ENCODE data around the gene TTLL11.

DNA sequence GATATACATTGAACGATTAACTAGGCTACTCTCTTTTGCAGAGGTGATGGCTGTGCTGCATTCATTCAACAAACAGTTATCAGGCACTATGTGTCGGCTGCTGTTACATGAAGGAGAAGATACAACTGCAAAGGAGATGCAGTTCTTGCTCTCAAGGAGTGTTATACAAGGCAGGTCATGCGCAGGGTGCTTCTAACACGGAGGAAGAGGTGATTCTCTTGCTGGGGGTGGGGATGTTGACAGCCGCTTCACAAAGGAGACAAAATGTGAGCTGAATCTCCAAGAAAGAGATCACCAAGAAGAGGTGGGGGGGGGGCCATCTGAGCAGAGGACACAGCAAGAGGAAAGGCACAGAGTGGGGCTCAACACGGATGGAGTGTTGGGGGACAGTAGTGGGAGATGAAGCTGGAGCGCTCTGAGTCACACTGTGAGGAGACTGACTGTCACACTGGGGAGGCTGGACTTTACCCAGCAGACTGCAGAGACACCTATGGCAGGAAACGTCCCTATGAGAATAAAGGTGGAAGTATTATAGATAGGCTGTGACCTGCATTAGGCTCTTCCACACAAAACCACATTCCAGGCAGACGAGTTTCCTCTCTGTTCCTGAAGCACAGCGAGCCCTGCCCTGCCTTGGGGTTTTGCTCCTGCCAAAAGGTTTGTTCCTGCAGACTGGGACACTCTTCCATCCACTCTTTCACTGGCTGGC is 45.6 kb upstream of the TTLL11 start:
- TF ChIP-seq, protein P1, sequence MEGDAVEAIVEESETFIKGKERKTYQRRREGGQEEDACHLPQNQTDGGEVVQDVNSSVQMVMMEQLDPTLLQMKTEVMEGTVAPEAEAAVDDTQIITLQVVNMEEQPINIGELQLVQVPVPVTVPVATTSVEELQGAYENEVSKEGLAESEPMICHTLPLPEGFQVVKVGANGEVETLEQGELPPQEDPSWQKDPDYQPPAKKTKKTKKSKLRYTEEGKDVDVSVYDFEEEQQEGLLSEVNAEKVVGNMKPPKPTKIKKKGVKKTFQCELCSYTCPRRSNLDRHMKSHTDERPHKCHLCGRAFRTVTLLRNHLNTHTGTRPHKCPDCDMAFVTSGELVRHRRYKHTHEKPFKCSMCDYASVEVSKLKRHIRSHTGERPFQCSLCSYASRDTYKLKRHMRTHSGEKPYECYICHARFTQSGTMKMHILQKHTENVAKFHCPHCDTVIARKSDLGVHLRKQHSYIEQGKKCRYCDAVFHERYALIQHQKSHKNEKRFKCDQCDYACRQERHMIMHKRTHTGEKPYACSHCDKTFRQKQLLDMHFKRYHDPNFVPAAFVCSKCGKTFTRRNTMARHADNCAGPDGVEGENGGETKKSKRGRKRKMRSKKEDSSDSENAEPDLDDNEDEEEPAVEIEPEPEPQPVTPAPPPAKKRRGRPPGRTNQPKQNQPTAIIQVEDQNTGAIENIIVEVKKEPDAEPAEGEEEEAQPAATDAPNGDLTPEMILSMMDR (optimal IDR thresholded peaks at IDR 0.05 in 1 of 3, IDR thresholded peaks at IDR 0.05 in 1 of 3, conservative IDR thresholded peaks at IDR 0.05 in 1 of 3; ENCODE audit: extremely low read depth in 1 of 3, insufficient read depth in 2 of 3, low read length in 3 of 3): no peak
- TF ChIP-seq EZH2 (IDR thresholded peaks at IDR 0.05; ENCODE audit: low read length): no peak

Measured in keratinocyte (primary cell).